ENCODE data around the gene CNPY1.

CNPY1 gene

DNA sequence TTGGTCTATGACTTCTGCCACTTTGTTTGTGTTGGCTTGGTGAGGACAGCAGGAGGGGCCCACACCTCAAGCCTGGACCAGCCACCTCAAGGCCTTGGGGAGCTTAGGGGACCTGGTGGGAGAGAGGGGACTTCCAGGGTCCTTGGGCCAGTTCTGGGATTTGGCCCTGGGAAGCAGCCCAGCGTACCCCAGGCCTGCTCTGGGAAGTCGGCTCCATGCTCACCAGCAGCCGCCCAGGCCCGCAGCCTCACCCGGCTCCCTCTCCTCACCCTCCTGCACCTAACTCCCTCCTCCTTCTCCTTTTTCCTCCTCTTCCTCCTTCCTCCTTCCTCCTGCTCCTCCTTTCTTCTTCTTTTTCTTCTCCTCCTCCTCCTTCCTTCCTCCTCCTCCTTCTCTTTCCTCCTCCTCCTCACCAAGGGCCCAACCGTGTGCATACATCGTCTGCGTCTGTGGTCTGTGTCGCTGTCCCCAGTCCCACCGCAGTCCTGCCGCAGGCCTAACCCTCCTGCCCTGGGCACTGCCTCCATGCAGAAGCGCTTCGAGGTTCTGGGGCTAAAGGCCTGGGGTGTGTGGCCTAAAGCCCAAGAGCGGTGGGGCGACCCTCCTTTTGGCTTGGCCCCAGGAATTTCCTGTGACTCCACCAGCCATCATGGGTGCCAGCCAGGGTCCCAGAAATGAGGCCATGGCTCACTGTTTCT, 83.1 kb downstream of the CNPY1 start:
- no peak for DNase-seq

GRCh38 chr7:155462163-155462735, 84.1 kb downstream of the CNPY1 start:
- no peak for DNase-seq

- DNase-seq = no peak
Measured at GRCh38 chr7:155461631-155462030, 84.7 kb downstream of the CNPY1 start.

DNA sequence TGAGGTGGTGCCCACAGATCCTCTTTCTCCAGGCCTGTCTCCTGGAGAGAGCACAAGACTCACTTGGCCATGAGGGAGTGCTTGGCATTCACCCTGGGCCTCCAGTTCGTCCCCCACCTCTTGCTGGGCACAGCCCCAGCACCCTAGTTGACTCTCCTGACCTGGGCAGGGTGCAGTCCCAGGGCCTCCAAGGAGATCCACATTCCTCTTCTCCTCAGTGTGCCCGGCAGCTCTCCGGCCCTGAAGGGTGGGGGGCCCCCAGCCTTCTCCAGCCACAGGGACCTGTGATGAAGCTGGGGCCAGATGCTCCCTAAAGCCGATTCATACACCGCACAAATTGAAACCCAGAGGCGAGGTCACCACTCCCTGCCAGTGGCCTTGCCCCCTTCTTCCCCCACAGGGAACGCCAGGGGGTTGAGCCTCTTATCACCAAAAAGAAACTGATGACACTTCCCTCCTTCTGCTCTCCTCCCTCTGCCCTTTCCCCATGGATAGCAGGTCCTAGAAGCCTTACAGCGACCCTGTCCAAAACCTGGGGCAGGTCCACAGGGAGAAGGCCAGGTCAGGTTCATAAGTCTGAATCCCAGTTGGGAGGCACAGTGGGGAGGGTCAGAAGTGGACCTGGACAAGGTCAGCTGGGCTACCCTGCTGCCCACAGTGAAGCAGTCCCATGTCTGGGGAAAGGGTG, 85.3 kb downstream of the CNPY1 start:
- no peak for DNase-seq

DNA sequence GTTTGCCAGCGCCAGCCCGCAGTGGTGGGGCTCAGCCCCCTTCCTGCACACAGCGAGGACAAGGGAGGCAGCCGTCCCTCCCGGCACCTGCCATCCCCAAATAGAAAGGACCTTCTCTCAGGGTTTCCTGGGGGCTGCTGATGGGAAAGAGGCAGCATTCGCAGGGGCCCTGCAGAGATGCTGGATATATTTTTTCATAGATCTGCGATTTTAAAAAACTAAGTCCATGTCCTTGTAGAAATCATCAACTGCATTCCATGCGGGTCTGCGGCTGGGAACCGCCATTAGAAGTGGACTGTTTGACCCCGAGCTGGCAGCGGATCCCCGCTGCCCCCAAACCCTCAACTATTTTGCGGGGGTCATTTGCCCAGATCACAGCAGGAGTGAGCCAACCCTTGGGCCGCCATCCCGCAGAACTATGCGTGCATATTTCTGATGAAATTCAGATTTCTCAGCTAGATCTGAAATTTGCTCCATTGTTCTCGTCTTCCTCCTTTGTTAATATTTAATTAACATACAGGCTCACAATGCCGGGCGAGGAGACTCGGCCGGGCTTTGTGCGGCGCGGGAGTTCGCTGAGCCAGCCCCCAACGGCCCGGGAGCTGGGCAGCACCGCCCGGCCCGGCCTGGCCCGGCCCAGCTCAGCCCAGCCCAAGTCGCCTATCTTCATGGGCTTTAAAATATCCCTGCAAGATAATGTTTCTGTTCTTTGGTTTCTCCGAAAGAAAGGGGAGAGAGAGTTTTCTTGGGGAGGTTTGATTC, 86.5 kb downstream of the CNPY1 start:
- no peak for DNase-seq

GRCh38 chr7:155458878-155459699, 87.3 kb downstream of the CNPY1 start:
- DNase-seq = no peak

GRCh38 chr7:155458111-155458877, 88.1 kb downstream of the CNPY1 start, which contains the start of gene EN2:
Gene EN2 (plus strand): TSS chr7:155458129. CDS start chr7:155458378, 249 bp downstream.
- DNase-seq = no peak

DNA sequence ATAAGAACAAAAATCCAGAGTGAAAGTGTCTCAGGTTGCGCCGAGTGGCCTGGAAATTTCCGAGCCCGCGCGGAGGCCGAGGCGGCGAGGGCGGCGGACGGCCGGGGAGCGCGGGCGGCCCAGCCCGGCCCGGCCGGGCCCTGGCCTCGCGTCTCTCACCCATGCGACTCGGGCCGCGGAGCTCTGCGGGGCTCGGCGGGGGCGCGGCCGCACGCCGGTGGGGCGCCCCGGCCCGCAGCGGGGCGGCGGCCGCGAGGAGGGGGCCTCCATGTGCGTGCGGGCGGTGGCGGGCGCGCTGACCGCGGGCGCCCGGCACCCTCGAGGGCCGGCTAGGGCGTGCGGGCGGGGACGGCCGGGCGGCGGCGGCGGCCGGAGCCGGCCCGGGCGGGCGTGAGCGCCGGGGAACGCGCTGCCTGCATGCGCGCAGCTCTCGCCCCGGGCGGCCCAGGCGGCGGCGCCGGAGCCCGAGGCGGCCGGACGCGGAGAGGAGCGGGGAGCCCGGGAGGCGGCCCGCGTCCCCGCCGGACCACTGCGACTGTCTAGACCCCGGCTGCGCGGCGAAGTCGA, 88.7 kb downstream of the CNPY1 start:
- DNase-seq = no peak

DNA sequence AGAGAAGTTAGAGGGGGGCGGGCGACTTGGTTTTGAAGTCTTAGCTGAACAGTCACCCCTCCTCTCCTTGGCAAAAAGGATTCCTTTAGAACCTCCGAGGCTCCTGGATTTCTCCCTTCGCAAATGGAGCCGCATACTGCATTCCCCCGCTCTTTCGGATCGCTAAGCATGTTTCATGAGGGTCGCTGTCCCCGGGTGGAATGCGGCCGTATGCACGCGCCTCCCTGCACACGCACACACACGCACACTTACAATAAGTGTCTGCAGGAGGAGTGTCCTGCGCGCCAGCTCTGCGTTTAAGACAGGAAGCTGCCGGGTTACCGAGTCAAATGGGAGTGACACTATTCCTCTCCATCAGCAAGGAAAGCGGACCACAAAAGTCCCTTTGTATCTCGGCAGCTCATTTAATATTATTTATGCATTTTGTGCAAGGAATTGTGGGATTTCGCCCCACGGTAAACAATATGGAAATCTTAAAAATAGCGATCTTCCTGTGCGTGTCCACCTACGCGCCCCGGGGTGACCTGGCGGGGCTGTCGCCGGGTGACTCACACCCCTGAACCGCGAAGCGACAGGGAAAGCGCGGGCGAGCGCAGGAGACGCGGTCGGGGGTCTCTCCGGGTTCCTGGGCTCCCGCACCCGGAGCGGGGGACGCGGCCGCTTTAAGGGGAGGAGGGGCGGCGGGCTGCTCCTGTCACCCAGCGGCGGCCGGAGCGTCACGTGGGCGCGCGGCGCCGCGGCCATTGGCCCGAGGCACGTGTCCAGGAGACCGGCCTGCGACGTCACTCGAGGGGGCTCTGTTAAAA, 89.4 kb downstream of the CNPY1 start:
- no peak for DNase-seq

DNA sequence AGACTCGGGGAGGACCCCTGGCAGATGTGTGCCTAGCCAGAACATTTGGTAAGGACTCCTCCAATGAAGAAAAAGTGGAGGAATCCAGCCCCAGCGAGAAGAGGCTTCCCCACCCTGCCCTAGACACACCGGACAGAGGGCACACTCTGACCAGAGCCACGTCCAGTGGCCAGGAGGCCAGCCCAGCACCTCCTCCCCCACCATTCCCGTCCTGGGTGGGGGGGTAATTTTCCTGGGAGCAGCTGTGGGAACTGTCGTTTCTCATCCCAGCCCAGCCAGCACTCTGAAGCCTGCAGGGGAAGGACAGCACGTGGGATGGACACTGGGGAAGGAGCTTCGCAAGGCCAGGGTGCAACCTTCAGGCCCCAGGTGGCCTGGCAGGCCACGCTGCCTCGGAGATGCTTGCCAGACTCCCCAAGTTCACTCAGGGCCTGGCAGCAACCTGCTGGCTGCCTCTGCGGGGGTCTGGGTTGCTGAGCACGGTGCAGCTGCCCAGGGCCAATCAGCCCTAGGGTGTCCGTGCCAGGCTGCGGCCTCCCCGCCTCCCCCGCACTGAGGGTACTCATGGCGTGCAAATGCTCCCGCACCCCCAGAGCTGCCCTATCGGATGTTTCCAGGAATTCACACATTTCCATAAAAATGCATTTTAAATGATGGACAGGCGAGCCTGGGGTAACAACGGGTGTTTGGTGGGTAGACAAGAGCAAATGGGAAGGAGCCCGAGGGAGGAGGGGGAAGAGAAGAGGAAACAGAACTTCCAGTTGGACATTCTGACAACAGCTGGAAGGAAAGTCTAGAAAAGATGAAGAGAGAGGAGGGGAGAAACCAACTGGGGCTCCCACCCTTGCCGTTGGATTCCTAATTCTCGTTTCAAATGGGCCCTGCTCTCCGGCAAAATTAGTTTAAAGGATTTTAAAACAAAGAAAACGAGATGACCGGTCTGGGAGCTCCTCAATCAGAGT, 90.3 kb downstream of the CNPY1 start:
- no peak for DNase-seq

DNA sequence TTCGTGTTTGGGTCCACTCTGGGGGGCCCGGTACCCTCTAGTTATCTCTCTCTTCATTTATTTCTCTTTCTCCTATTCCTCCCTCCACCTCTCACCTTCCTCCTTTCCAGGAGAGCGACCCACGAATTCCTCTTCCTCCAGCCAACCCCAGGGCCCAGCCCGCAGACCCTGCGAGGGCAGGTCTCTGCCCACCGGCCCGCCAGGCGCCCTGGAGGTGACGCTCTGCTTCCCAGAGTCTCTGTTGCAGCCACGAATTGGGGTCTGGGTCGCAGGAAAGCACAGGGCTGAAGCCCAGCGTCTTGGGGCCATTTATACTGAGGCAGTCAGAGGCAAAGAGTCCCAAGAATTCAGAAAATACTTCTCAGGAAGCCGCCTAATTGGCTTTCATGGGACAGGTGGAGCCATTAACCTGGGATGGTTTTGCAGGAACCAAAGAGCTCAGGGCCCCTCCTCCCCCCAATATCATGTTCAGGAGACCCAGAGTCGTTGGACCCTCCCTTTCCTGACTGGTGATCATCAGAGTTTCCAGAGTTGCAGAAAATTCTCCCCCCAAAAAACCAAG, 91.1 kb downstream of the CNPY1 start:
- DNase-seq = no peak

- no peak for DNase-seq
Measured at GRCh38 chr7:155454183-155455112, 91.9 kb downstream of the CNPY1 start.

DNA sequence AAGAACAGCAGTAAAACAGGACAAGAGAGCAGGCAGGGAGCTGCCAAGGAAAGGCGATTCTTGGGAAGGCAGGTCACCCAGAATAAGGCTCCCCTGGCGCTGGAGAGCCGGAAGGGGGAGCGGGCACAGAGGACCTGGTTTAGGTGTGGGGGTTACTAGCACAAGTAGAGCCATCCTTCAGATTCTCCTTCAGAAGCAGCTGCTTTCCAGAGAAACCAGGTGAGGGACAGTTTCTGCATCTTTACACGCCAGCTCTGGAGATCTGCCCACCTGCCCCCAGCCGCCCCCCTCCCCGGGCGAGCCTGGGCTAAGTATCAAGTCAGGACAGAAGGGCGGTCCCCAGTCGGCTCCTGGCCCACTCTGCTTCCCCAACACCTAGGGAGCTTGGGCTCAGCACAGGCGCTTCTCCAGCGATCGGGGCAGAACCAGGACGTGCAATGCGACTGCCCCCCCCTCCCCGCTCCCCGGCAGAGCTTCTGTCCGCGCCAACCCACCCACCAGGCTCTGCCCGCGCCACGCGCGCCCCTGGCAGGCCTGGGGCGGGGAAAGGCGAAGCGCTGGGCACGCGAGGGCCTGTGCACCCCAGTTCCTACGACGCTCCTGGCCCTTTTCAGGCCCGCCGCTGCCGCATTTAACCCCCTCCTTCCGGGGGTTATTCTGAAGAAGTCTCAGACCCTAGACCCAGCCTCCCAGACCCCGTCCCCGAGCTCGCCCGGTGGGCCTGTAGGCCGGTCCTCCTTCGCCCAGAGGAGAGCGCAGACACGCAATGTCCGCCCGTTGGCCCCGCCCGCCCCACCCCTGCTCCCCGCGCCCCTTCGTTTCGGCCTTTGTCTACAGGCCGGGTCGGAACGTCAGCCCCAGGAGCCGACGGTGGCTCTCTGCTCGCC, 92.8 kb downstream of the CNPY1 start:
- DNase-seq = no peak

DNA sequence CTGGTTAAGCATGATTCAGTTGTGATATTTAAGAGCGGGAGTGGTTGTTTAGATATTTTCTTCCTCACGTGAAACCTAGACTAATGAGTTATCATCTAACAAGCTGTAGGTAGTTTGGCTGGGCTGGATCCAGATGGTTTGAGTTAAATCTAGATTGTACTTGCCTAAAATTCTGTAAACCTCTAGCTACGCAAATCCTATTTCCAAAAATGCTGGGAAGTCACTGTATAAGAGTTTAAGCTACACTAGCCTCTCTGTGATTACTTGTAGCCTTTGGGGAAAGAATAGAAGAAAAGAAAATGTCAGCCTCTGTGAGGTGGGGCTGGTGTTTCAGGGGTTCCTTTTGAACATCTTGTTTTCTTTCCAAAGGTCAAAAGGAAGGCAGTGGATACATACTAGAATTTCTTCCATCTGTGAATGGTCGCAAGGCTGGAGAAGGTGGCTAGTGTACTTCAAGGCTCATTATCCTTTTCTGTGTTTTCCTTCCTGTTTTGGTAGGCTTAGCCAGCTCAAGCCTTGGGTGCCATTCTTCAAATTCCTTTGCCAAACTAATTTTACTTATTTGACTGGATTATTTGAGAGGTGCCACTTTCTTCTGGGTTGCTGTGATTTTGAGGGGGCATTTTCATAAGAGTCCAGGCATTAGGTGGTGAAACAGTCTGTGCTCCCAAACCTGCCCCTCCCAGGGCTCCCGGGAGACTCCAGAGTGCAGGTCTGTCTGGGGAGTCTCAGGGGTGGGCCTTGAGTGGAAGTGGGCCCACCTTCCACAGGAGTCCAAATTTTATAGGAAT, 93.7 kb downstream of the CNPY1 start:
- DNase-seq = no peak

DNA sequence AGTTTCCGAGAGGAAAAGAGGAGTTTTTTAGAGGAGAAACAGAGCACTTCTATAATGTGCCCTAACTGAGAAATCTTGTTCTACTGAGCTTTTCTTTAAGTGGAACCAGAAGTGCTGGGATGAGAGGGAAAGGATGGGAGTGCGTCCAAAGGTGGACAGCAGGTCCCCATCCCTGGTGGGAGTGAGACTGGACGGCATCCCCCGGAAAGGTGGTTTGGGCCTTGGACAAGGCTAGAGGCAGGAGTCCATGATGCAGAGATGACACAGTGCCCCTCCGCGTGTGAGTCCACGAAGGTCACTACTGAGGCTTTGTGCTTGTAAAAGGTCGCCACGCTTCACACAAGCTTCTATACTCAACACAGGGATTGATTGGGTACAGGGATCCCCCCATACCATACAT, 94.5 kb downstream of the CNPY1 start:
- no peak for DNase-seq

Measured in cortex of kidney (tissue), 1 donor.